Natural killer cell (primary cell): Measurements from ENCODE around the gene BTD. TPM values are rescaled to one million over a fixed set of nuclear protein-coding genes. Genes with fewer than 3 reads are reported as not detected.
A peak's percentile ranks its signal among the peaks of the same experiment; 100 is the strongest.

Experiments
- ATAC-seq, 3 donors: fragments of 150-1000 bp in 2 of 3; fragments of 200-7000 bp in 1 of 3; cut with Tn5 transposase; 1 replicate in 1 of 3; 2 replicates in 2 of 3; pipeline ENCODE4 v1.10.0; 2021; ENCODE audit warnings: mild to moderate bottlenecking in 2 of 3, moderate library complexity in 2 of 3
- DNase-seq, 2 donors: peaks; one replicate each; pipeline versions ENCODE4 v3.0.0 to v3.0.0-alpha.2; 2013 to 2021; ENCODE audit warnings: mixed read lengths in 1 of 2
- H3K27ac ChIP-seq: one replicate; pipeline ENCODE4 v1.5.1; 2013; ENCODE audit warnings: mild to moderate bottlenecking, low read length
- H3K27me3 ChIP-seq: one replicate; pipeline ENCODE4 v1.6.1; 2013; ENCODE audit warnings: low read length; ENCODE audit not compliant: control insufficient read depth, insufficient read depth
- H3K36me3 ChIP-seq: one replicate; pipeline ENCODE4 v1.6.1; 2013; ENCODE audit warnings: low read length; ENCODE audit not compliant: control insufficient read depth, insufficient read depth
- H3K4me1 ChIP-seq: one replicate; pipeline ENCODE4 v1.6.1; 2013; ENCODE audit warnings: low read length; ENCODE audit not compliant: control insufficient read depth, insufficient read depth
- H3K4me3 ChIP-seq: one replicate; pipeline ENCODE4 v1.5.1; 2013; ENCODE audit warnings: low read length
- H3K9me3 ChIP-seq: one replicate; pipeline ENCODE4 v1.6.1; 2013; ENCODE audit warnings: low read length; ENCODE audit not compliant: control insufficient read depth, insufficient read depth
- H3K27ac Mint-ChIP-seq, 2 donors: one replicate each; pipeline ENCODE4 v1.8.0; 2022; ENCODE audit warnings: mild to moderate bottlenecking in 2 of 2, mixed read lengths in 2 of 2, moderate library complexity in 1 of 2
- H3K27me3 Mint-ChIP-seq, 2 donors: one replicate each; pipeline ENCODE4 v1.8.0; 2022; ENCODE audit warnings: low read depth in 2 of 2, mixed read lengths in 2 of 2
- H3K36me3 Mint-ChIP-seq: one replicate; pipeline ENCODE4 v1.8.0; 2022; ENCODE audit warnings: mixed read lengths
- H3K4me1 Mint-ChIP-seq, 2 donors: one replicate each; pipeline ENCODE4 v1.8.0; 2022; ENCODE audit warnings: mixed read lengths in 2 of 2
- H3K4me3 Mint-ChIP-seq: one replicate; pipeline ENCODE4 v1.8.0; 2022; ENCODE audit warnings: mild to moderate bottlenecking, moderate library complexity, mixed read lengths
- H3K9me3 Mint-ChIP-seq, 2 donors: one replicate each; pipeline ENCODE4 v1.8.0; 2022; ENCODE audit warnings: mixed read lengths in 2 of 2
- WGBS: methylation state at CpG from one replicate; pipeline ENCODE4 v1.1.7; 2013; ENCODE audit warnings: missing lambda C conversion rate; ENCODE audit not compliant: insufficient coverage; 5-methylcytosine and 5-hydroxymethylcytosine counted together
- intact Hi-C: fragments of 100-400 bp; cut with micrococcal nuclease; formaldehyde crosslinking; loops from one replicate; pipeline ENCODE4 v1.14.2; 2022
- total RNA-seq, 4 donors: library from RNA; stranded (reverse); fragments of 120-200 nt in 1 of 4; gene quantifications; one replicate each; pipeline versions ENCODE4 v1.2.3 to v1.2.4, GENCODE V29; 2013 to 2022
- TF ChIP-seq, protein P1 (sequence below): fragments of 200-600 bp; IDR thresholded peaks from one replicate; pipeline ENCODE4 v1.8.0; 2022; ENCODE audit warnings: antibody characterized with exemption

Gene BTD
- total RNA-seq, 3 donors from 2014 or later (not counting 1 experiment from before 2014, with no cell fraction given) = 19.9 to 27.5 (median 23.6) TPM

DNA sequence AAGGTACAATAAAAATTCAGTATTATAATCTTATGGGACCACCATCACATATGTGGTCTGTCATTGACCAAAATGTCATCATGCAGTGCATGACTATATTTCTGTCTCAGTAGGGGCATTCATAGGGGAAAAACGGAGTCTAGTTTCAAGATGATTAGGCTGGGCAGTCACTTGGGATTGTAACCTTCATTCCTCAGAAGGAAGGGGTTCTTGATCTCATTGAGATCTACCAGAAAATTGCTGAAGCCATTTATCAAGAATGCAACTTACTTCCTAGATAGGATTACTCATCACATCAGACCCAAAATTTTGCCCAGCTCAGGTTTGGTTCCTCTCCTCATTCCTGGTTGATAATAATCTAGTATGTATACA, 37.3 kb downstream of the BTD start:
- peaks cover 27% of the 10 kb centered on the region for H3K4me1 ChIP-seq
- intact Hi-C loops = no loop called here

DNA sequence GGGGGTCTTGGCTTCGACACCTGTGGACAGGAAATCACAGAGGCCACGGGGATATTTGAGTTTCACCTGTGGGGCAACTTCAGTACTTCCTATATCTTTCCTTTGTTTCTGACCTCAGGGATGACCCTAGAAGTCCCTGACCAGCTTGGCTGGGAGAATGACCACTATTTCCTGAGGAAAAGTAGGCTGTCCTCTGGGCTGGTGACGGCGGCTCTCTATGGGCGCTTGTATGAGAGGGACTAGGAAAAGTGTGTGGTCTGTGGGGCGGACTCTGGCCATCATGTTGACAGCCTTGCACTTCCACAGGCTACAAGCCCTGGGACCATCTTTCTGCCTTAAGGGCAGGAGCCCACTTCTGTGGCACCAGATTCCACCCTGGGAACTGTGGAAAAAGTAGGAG, 43.7 kb downstream of the BTD start:
- Histone ChIP-seq H3K27ac (peak overlapping the region; percentile 25), H3K9me3 (no peaks in the 10 kb centered on the region), H3K36me3 (no peaks in the 10 kb centered on the region), H3K27me3 (no peaks in the 10 kb centered on the region), H3K4me1 (peaks cover 51% of the 10 kb centered on the region), H3K4me3 (no peak overlapping the region)
- intact Hi-C loops = no loop called here
- DNase-seq = no peak
- ATAC-seq = peak in 1 of 3 donors; percentile 20
- 52% methylated on average over 6 of the region's 6 CpGs for WGBS
- Mint-ChIP-seq H3K4me1 (peaks cover 51 to 52% of the 10 kb centered on the region in 2 donors), H3K4me3 (peak overlapping the region; percentile 92), H3K27ac (peak overlapping the region; percentile 84 to 94), H3K9me3 (no peaks in the 10 kb centered on the region), H3K27me3 (peaks cover 0 to 5% of the 10 kb centered on the region in 2 donors), H3K36me3 (no peaks in the 10 kb centered on the region)
- TF ChIP-seq, protein P1, sequence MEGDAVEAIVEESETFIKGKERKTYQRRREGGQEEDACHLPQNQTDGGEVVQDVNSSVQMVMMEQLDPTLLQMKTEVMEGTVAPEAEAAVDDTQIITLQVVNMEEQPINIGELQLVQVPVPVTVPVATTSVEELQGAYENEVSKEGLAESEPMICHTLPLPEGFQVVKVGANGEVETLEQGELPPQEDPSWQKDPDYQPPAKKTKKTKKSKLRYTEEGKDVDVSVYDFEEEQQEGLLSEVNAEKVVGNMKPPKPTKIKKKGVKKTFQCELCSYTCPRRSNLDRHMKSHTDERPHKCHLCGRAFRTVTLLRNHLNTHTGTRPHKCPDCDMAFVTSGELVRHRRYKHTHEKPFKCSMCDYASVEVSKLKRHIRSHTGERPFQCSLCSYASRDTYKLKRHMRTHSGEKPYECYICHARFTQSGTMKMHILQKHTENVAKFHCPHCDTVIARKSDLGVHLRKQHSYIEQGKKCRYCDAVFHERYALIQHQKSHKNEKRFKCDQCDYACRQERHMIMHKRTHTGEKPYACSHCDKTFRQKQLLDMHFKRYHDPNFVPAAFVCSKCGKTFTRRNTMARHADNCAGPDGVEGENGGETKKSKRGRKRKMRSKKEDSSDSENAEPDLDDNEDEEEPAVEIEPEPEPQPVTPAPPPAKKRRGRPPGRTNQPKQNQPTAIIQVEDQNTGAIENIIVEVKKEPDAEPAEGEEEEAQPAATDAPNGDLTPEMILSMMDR = no peak

More for the DNA sequence above, 37.3 kb downstream of the BTD start:
- Mint-ChIP-seq H3K4me3 (no peak overlapping the region), H3K27me3 (no peaks in the 10 kb centered on the region), H3K27ac (no peak overlapping the region), H3K4me1 (peaks cover 31 to 38% of the 10 kb centered on the region in 2 donors), H3K36me3 (no peaks in the 10 kb centered on the region), H3K9me3 (no peaks in the 10 kb centered on the region)
- TF ChIP-seq, protein P1 = no peak
- no peak for ATAC-seq
- DNase-seq = no peak
- Histone ChIP-seq H3K4me3 (no peak overlapping the region), H3K36me3 (no peaks in the 10 kb centered on the region), H3K27ac (no peak overlapping the region), H3K27me3 (no peaks in the 10 kb centered on the region), H3K9me3 (no peaks in the 10 kb centered on the region)
- WGBS = 100% methylated on average over 1 of the region's 1 CpG

DNA sequence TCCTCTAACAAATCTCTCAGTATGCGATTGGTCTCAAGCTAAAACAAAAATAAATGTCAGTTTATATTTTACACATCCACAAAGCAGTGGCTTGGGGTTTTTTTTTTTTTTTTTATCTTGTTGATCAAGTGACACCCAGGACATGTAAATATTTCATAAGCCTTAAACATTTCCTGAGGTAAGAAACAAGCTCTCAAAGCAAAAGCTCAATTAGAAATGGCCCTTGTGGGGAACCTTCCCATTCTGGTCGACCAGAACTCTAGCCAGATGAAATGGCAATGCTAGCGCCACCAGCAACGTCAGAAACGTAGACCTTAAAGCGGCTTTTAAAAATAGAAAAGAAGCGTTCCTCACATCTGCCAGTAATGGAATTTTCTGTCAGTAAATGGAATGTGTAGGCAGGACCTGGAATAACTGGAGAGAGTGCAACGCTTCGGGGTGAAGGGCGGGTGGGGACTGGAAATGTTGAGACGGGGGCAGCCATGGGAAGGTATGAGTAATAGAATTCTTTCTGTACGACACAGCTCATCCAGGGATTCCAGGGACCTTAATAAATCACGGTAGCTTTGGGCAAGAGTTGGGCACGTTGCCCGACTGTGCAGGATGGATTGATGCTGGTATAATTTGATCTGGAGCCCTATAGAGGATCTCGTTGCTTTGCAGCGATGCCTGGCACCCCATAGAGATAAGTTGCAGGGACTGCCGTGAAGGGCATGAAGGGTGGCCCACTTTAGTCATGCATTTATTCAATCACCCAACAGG, 44.4 kb downstream of the BTD start:
- Mint-ChIP-seq H3K4me3 (peak overlapping the region; percentile 92), H3K36me3 (no peaks in the 10 kb centered on the region), H3K9me3 (no peaks in the 10 kb centered on the region), H3K4me1 (peaks cover 51 to 57% of the 10 kb centered on the region in 2 donors), H3K27me3 (peaks cover 0 to 11% of the 10 kb centered on the region in 2 donors), H3K27ac (peak overlapping the region; percentile 84 to 94)
- peak overlapping the region; percentile 25 for H3K27ac ChIP-seq
- TF ChIP-seq, protein P1 = no peak
- H3K27me3 ChIP-seq = no peaks in the 10 kb centered on the region
- intact Hi-C loops = no loop called here
- no peaks in the 10 kb centered on the region for H3K9me3 ChIP-seq
- no peaks in the 10 kb centered on the region for H3K36me3 ChIP-seq
- no peak overlapping the region for H3K4me3 ChIP-seq
- ATAC-seq = peak in 2 of 3 donors; percentile 28 to 53
- H3K4me1 ChIP-seq = peaks cover 51% of the 10 kb centered on the region
- WGBS = 79% methylated on average over 18 of the region's 18 CpGs
- DNase-seq = no peak
